Left hindlimb (tissue), 1 donor: ENCODE results near the gene HOXA7.

Experiments
- DNase-seq: peaks from one replicate; pipeline ENCODE4 v3.0.0-alpha.2; 2018

Gene HOXA7

DNA sequence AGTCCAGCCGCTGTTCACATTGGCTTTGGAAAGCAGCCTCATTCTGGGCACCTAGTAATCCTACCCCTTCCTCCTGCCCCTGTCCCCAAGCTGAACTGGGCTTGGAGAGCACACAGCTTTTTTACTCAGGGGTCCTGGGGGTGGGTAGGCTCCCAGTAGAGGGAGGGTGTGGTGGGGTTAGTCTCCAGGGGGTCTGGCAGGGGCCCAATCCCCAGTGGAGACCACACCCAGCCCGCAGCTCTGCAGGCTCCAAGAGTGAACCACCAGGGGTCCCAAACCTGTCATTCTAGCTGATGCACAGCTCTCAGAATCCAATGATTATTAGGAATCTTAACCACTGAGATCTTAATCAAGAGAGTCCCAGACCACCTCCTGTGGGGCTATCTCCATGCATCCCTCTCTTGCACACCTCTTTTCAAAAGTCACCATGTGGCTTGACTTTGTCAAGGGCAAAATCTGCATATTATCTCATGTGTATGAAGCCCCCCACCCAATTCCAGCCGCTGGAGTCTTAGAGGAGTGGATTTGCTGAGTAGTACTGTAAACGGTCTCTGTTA is 25.9 kb upstream of the HOXA7 start:
- DNase-seq, result peak; percentile 38

DNA sequence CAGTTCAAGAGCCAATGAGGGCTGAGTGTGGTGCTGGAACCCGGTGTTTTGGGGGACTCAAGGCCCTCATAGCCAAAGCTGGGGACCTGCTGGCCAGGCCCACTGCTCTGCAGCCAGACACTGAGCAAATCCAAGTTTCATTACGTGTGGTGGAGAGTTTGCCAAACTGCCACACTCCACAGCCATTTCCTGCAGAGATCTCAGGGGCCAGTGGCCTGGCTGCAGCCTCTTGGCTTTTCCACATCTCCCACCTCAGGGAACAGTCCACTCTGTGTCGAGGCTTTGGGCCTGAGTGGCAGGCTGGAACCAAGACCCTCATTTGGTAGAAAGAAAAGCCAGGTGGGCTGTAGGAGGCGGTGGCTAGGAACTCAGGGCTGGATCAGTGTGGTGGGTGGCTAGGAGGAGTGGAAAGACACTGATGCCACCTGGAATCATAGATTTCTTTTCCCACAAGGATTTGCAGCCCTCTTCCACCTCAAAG is 25.4 kb upstream of the HOXA7 start:
- DNase-seq, result peak; percentile 43

DNA sequence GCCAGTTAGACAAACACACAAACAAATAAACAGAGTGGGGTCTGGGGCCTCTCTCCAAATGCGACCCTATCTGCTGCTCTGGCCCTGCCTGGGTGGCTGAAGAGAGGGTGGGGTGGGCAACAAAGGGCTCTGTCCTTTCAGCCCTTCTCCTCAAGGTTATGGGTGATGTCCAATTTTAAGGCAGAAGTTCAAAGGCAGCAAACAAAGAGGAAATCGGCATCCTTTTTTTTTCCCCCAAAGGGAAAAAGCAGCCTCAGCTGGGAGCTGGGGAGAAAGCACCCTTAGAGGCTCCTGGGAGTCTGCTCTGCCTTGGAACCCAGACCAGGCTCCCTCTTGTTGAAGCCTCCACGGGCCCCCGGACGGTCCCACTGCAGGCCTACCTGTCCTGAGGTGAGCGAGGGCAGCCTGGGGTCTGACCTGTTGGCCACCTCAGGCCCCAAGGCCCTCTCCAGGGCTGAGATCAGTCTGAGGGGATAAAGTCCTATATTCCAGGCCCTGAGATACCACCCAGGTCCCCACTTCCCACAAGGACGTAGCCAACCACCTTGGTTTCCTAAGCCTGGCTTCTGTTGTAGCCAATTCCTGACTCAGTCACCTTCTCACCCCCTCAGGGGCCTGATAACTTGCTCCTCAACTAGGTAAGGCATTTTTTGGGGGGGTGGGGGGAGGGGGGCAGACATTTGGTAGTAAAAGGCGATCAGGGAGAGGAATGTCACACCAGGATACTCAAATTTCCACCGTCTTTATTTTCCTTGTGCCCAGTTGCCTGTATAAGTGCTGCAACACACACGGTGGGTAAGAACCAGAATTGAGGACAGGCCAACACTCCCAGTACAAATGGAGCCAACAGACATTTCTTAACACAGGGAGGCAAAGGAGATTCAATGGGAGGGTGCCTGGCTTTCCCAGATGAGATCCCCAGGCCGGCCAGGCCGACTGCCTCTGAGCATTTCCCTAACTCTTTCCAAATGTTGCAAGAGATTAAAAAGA is 24.3 kb upstream of the HOXA7 start:
- DNase-seq, result peak; percentile 51

DNA sequence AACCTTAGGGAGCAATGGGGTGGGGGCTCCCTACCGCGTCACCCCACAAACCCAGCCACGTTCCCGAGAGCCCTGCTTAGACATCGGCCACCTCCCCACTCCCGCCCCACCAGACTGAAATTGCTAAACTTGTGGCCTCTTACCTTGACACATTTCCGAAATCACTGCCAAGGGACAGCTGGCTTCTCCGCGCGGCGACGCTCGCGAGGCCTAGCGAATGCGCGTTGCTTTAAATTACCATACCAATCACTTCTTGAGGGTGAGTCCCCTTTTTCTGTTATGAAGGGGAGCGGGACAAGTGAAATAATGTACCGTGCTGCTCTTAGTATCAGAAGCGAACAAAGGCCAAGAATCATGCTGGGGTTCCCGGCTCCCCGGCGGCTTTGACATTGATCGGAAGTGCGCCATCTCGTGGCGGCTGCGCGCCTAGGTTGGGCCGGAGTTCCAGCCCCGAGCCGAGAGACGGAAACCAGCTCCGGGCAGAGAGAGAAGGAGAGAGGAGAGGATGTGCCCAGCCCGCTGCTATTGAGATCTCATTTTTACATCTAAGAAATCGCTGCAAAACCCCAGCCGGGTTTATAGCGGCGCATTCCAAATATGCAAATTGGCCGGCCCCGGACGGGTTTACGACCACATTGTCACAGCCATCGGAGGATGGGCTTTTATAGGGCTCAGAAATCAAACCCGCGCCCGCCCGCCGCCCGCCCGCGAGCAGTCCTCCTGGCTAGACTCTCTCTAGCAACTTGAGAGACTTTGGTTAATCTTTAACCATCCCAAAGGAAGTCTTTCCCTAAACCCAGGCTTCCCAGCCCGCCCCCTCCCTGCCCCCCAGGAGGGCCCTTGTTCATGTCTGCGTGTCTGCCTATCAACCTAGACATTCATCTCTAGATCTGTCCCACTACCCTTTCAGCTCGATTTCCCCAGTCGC is 23.3 kb upstream of the HOXA7 start:
- DNase-seq, result peak; percentile 92

DNA sequence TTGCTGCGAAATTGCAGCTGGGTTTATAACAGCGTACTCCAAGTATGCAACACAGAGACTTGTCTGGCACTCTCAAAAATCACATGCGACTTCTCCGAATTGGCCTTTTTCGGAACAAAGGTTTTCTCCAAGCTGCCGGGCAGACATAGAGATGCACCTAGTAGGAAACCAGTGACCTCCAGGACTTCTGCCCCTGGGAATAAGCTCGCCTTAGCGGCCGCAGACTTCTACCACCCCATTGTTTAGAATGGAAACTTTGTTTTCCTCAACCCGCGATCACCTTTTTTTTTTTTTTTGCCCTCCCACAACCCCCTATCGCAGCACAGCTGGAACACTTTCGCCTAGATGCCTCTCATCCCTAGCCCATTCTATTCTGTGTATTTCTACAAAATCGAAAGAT is 22.6 kb upstream of the HOXA7 start:
- no peak for DNase-seq

DNA sequence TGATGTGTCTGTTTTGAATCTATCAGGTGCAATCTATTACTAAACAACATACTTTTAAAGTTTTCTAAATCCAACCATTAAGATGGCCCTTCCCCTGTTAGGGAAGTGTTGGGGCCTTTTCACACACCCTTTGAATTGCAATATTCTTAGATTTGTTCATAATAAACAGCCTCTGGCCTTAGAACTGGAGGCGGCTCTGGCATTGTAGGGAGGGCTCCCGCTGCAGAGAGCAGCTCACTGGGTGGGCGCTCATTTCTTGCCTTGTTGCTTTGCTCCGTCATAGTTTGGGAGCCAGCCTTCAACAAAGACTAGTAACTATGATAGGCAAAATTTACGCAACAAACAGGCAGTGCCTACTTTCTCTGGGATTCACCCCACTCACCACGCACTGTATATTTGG is 21.9 kb upstream of the HOXA7 start:
- DNase-seq, result peak; percentile 57

DNA sequence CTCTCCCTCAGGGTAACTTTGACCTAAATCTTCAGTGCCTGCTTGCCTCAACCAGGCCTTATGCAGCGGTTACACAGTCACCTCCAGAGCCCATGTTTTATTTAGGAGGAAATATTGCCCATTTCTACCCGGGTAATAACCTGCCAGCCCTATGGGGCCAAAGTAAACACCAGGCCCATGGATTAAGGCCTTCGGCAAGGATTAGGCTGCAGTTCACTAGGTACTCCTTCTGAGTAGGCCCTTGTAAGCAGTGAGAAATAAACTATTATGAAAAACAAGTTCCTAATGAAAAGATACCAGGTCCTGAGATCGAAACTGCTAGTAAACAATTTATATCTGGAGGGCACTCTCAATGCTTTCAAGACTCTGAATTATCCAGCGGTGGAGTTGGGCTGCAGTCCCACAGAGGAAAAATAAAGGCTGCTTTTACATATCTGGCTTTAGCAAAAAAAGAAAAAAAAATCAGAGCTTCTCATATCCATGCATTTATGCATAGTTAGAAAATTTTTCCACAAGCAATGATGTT is 21.4 kb upstream of the HOXA7 start:
- DNase-seq, result peak; percentile 44

DNA sequence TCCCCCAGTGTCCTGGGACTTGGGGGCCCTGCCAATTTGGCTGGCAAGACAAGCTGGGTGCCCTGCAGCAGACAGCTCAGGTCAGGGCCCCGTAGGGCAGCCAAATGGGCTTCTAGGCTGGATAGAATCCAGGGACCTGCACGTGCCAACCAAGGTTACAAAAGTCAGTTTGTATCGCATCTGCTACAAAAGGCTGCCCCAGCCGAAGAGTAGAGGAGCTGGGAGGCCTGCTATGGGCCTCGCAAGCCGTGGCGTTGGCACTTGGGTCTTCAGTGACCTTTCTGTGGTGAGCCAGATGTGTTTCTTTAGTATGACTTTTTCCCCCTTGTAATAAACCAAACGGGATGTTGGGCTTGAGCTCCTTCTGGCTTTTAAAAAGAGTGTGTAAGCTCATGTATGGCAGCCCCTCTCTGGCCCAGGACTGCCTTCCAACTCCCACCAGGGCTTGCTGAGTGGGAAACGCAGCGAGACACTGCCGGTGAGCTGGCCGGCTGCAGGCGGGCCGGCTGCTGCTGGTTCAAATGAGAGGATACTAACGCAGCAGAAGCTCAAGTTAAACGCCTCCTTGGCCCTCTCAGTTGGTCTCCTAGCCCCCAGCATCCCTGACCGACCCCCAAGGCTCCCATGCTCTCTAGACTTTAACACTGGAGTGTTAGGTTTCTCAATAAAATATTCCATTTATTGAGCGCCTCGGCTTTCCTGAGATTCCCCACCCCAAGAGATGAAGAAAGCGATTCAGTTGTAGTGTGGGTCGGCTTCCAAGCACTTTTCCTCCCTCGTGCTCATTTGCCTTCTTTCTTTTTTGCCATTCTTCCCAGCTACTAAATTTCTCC is 20.7 kb upstream of the HOXA7 start:
- peak; percentile 62 for DNase-seq

DNA sequence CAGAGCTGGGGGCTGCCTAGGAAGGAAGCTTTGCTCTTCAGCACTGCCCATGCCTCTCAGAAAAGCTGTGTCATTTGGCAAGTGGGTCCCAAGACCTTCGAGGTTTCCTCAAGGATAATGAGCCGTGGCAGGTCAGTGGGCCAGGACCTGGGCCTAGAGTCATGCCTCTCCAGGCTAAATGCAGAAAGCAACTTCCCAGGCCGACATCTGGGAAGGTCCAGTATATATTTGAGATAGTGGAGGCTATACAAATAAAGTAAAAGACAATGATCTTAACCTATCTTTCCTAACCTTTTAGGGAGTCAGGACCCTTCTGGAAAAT is 20.0 kb upstream of the HOXA7 start:
- no peak for DNase-seq

DNA sequence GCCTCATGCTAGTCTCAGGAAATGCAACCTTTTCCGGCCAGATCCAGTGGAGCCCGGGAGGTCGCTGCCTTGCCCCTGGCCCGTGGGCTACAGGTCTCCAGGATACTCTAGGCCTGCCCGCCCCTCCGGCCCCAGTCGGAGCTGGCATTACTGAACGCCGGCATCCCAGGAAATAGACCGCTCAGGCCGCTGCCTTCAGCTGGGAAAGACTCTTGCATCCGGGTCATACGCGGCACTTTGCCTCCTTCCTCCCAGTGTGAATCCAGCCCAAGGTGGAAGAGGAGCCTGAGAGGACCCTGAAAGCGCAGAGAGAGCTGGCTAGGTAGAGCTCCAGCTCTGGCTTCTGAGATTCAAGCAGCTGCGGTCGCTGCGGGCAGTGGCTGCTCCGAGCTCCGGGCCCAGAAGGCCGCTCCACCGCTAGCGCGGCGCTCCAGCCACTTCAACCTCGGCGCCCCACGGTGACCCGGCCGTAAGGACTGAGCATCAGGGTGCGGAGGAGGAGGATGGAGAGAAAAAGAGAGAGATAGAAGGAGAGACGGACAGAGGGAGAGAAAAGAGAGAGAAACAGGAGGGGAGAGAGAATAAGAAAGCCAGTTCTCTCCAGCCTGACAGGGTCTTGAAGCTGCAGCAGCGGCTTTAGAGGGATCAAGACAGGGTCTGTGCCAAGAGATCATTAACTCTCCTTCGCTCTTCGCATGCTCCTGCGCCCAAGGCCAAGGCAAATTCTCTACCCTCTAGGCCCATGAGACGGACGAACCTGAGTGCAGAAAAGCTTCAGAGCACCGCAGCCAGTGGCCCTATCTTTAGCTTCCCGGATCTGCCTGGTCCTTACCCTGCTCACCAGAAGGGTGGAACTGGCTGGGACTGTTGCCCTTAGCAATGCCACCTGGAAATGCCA is 19.4 kb upstream of the HOXA7 start:
- DNase-seq, result peak; percentile 62

DNA sequence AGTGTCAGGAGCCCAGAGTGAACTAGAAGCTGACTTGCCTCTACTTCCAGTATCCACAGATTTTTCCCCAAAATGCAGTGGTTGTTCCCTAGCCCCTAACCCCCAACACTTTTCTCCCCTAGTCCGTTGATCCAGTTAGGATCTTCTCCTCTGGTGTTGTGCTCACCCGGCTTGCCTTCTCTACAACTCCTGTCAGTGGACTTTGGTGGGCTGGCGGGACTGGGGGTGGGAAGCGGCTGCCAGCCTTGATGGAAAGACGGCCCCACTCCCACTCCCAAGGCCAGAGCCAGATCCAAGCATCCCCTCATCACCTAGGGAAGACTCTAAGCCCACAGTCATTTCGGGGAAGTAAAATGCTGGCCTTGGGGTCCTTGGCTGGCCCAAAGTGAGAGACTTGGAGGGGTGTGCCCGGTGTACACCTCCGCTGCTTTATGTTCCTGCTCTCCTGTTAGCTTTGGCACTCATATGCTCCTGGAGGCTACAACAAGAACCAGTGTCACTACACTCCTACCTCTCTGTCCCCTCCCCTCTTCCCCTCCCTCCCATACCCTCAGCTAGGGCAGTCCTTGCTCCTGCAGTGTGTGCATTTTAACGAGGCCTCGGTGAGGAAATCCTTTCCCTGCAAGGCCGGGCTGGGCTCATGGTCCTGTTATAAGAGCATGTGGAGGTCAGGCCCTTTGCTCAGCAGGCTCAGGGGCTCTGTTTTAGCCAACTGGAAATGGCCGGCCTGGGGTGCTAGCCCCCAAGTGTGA is 18.6 kb upstream of the HOXA7 start:
- peak; percentile 81 for DNase-seq

DNA sequence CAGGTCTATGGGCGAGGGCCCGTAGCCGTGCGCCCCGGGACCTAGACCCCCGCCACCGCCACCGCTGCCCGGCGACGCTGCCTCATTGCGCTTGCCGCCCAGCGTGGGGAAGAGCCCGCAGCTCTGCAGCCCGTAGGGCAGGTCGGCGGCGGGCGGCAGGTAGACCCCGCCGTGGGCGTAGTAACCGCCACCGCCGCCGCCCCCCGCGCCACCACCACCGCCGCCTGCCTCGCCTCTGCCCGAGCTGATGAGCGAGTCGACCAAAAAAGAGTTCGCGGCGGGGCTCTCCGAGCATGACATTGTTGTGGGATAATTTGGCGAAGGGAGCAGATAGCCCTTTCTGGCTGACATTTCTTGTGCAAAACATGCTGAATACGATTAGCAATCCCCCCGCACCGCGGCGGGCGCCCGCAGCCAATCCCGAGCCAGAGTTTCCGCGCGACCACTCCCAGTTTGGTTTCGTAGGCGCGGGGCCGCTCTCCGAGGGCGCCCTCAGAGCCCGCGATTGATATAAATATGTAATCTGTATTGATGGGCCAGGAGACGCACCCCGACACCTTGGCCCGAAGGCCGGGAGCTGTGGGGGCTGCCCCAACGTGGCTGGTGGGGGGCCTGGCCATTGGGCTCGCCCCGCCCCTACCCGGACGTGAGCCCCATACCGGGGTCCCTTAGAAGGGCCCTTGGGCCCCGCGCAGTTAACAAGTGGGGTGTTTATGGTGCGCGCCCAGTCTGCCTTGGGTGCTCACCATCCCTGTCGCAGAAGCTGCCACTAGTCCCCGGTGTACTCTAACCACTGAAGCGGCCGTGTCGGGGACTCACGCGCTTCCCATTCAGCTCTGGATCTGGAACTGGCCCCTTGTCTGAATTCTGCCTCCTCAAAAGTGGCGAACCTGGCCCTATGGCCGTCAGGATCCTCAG is 17.7 kb upstream of the HOXA7 start, which contains the start of gene HOXA10:
TSS of gene HOXA10 (minus strand) at position 365 of the 918 bp plus-strand sequence. CDS start at position 351, 14 bp downstream.
- DNase-seq, result peak; percentile 91

DNA sequence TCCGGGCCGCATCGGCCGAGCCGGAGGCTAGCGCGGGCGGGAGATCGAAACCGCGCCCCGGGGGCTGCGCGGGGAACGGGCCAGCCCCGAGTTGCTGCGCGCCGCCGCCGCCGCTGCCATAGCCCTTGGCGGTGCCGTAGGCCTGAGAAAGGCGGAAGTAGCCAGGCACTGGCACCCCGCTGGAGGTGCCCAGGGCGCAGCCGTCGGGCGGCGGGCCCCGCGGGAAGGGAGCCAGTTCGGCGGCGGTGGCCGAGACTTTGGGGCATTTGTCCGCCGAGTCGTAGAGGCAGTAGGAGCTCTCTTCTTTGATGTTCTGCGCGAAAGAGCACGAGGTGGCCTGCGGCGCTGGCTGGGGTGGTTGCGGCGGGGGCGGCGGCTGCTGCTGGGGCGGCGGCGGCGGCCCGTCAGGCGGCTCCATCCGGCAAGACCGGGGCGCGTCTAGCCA is 17.1 kb upstream of the HOXA7 start:
- DNase-seq, result peak; percentile 59

DNA sequence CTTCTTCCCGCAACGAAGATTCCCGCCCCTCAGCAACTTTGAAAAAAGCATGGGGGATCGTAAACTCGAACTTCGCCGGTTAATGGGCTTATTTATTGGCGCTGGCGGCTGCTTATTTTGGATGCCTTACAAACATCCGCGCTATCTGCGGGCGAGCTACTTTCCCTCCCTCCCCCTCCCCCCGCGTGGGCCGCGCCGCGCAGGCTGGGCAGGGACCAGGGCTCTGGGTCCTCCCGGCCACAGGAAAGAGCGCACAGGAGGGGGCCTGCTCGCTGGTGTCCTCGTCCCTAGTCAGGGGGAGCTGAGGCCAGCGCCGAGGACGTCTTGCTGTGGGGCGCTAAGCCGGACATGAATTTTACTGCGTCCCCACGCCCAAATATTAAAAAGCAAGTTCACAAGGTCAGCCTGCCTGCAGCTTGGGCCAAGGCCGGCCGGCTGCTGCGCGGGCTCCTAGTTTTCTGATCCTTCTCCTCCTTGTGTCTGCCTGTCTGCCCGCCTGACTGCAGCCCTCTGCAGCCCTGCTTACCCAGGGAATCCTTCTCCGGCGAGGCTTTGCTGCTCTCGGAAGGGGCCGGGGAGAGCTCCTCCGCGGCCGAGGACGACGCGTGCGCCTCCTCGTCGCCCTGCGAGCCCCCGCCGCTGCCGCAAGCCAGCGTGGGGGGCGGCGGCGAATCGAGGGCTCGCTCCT is 16.5 kb upstream of the HOXA7 start:
- peak; percentile 86 for DNase-seq

DNA sequence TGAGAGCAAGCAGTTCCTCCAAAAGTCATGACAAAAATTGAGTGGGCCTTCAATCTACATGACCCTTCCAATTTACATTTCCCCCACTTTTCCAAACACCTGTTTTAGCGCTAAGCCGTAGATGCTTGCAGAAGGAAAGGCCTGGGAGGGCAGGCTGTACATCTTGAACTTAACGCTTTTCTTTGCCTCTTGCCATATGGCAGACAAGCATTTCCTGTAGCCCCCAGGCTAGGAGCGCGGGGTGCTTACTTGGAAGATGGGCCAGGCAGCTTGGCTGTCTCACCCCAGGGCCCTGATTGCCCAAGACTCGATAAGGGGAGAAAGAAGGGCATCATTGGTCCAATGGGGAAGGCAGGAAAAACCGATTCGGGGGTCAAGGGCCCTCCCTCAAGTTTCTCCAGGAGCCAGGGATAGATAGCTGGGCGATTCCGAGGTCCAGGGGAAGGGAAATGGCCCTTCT is 15.9 kb upstream of the HOXA7 start:
- no peak for DNase-seq

DNA sequence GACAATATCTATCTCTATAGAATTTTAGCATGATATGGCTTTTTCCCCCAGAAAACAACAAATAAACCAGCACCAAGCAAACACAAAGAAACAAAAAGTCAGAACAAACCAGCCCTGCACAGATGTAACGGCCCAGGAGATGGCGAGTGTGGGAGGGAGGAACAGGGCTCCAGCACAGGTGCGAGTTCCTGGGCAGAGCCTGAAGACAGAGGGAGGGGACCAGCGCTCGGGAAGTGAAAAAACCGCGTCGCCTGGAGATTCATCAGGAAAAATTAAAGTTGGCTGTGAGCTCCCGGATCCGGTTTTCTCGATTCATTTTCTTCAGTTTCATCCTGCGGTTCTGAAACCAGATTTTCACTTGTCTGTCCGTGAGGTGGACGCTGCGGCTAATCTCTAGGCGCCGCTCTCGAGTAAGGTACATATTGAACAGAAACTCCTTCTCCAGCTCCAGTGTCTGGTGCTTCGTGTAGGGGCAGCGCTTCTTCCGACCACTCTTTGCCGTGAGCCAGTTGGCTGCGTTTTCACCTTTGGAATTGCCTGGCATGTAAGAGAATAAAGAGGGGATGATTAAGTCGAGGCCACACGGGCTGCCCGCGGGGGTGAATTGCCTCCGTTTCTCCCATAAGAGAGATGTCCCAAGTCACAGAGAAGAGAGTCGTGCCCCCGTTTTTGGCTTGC is 15.3 kb upstream of the HOXA7 start:
- DNase-seq, result peak; percentile 67

DNA sequence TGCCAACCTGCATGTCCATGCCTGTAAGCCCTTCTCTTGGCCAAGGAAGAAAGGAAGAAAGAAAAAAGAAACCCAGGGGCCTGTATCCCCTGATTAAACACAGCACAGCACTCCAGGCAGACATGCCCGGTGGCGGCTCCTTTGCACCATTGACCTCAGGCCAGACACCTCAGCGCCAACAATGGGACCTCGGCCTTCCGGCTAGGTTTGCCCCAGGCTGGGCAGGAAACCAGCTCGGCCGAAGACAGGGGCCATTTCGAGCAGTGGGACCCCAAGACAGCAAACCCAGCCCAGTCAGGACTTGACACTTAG is 14.8 kb upstream of the HOXA7 start:
- DNase-seq, result peak; percentile 62
